Stimulated activated CD8-positive, alpha-beta memory T cell treated with anti-CD3 and anti-CD28 coated beads, Interleukin-15, amount 100 ng/mL, for 48 hours (primary cell): ENCODE results near the gene FEZF1.
"Not testable (repeated sequence)": the region's sequence is repeated elsewhere in the genome, so short reads cannot be mapped to it uniquely, and the experiment has no call there.

ENCODE experiments used
- DNase-seq, 2 donors: peaks; one replicate each; pipeline ENCODE4 v3.0.0-alpha.2; 2020; ENCODE audit warnings: low read depth in 2 of 2

The FEZF1 gene

DNA sequence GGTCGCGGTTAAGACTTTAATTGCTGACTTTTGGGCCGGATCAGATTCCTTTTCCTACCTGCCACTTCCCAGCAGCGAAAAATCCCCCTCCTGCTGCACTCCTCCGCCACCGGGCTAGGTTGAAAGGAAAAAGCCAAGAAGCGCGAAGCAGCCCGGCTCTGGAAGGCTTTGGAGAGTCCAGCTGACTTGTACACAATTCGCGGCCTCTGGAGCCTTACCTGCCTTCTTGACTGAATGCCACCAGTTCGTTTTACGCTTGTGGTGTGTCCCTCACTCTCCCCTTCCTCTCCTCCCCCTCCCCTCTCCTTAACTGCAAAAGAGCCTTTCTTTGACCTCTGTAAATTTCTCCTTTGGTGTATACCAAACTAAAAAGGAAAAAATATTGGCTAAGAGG, 2.7 kb upstream of the FEZF1 start:
- DNase-seq: no peak

- DNase-seq: no peak
These were observed 2.0 kb upstream of the FEZF1 start for GRCh38 chr7:122306320-122307227.

GRCh38 chr7:122305475-122306319, 1.1 kb upstream of the FEZF1 start:
- DNase-seq: no peak

- DNase-seq: no peak
These were observed 459 bp upstream of the FEZF1 start for GRCh38 chr7:122304996-122305421.

DNA sequence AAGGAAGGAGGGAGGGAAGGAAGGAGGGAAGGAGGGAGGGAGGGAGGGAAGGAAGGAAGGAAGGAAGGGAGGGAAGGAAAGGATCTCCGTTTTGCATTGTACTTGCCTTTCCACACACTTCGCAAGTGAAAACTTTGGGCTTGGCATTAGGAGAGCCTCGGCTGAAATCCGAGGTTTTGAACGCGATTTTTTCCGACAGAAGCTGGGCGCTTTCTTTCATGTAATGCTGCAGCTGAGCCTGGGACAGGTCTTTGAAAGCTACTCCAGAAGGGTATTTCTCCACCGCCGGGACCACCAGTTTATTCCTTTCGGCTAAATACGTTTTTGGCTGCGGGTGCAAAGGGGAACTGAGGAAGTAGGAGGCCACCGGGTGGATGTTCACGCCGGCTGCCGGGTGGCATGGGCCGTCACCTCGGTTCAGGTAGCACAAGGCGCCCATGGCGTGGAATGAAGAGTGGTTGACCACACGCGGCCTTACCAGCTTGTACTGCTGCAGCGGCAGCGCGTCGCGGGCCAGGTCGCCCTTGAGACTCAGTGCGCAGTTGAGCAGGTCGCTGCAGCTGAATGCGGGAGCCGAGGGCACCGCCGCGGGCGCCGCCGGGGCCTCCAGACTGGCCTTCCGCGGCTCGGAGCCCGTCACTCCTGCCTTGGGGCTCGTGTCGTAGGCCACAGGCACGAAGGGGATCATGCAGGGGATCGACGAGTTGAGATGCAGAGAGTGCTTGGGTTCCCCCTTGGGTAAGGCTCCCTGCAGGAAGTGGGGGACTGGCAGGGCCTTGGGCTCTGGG, 825 bp downstream of the FEZF1 start:
- DNase-seq: no peak

GRCh38 chr7:122302761-122303530, 1.6 kb downstream of the FEZF1 start:
- DNase-seq: no peak

GRCh38 chr7:122301858-122302760, 2.4 kb downstream of the FEZF1 start:
- no peak for DNase-seq

GRCh38 chr7:122300956-122301833, 3.4 kb downstream of the FEZF1 start:
- DNase-seq: no peak

DNA sequence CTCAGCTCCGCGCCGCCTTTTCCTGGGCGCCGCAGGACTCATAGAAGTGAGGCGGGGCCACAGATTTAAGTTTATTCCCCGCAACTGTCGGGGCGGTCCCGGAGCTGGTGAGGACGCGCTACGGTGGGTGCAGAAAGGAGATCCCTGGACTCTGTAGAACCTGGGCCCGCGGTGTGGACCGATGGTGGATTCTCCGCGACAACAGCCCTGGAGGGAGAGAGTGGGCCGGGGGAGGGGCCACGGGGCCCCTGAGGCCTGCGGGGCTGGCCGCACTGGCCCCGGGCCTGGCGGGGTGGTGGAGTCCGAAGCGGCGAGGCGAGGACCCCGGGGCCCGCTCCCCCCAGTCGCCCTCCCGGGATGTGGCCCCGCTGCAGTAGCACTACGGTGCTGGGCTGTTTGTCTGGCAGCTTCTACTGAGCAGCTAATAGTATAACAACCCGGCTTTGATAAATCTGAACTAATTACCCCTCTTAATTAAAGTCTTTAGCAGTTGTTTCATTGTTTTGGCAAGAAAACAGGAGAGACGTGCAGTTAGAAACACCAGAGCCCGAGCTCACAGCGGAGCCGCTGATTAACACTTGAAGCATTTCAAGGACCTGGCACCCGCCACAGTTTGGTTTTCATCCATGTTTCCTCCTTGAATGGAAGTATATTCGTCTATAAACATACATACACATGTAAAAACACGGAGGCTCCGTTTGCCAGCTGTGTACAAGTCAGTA, 4.2 kb downstream of the FEZF1 start:
- no peak for DNase-seq

DNA sequence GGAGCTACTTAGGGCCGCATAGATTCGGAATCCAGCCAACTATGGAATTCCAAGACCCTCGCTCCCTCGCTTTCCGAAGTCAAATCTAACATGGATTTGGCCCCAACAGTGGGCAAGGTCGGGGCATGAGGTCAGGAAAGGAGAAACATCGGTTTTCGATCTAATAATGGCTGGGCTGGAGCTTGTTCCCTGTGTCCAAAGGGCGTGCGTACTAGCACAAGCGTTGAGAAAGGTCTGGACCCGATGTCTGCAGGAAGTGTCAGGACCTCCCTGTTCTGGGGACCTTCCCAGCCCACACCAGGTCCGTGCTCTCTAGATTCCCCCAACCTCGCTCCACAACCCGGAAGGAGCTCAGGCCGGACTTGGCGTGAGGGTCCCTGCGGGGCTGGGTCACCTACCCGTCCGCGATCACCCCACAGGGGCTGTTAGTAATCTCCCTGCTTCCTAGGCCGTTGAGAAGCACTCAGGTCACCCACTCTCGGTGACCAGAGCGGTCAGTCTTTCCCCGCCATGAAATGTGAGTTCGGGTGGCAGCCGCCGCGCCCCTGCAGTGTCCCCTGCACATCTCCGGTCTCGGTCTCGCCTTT, 4.8 kb downstream of the FEZF1 start:
- no peak for DNase-seq

DNA sequence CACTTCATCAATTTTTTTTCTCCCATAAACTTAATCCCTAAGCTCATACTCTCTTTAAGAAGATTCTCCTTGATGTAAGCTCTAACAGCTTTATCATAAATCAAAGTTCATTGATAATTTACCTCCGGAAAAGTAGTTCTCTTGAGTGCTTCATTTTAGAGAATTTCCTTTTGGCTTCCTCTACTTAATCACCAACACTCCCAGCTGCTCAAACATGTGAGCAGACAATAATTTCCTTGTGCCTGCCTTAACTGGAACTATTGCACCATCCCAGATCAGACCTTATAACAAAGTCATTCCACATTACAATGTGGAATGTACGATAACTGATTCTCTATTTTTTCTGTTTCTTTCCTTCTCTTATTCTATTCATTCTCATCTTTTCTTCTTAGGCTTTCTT, 5.9 kb downstream of the FEZF1 start:
- DNase-seq: no peak

DNA sequence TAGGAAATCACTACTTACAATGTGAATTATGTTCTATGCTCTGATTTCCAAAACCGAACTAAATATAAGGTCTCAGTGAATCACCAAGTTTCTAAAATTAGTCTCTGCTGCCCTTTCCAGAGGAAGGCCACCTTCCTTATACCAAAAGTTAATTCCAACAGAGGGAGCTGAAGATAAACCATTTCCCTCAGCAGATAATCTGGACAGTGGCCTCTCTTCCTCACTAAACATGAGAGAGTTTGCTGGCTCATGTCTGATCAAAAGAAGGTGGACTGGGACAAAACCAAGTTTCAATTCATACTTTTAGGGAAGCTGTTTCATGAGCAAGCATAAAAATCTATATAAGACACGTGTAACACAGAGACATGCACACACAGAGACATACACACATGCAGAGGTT, 6.4 kb downstream of the FEZF1 start:
- DNase-seq: no peak

- DNase-seq: no peak
These were observed 13.4 kb downstream of the FEZF1 start for GRCh38 chr7:122291189-122291588.

DNA sequence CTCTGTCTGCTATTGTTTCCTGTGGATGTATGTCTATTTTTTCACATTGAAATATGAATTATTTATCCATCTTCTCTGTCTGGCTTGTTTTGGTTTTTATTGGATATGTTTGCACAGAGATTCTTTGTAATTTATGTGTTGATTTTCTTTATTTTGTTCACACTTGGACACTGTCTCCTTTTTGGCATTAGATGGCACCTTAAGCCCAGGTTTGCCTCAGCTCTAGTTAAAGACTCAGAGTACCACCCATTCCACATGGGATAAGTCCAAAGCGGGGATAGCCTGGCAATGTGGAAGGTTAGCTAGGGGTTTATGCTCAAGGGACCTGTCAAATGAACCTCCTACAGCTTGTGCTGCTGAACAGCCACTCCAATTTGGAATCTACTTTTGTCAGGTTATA, 14.1 kb downstream of the FEZF1 start:
- no peak for DNase-seq

DNA sequence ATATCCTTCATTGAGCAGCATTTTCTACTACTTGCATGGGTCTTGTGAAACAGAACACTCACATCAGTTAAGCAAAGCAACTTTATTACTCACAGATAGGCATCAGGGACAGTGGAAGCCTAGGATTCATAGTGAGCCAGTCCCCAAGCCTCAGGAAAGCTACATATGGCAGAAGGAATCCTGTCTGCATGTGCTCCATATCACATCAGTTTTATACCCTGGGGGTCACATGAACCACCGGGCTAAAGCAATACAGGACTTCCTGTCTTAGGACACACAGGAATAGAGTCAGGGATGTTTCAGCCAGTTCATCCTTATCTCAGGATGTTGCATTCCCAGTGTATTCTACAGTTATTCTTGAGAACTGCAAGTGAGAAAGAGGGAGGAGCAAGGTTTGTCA, 15.1 kb downstream of the FEZF1 start:
- no peak for DNase-seq

GRCh38 chr7:122284608-122285007, 19.9 kb downstream of the FEZF1 start:
- DNase-seq: not testable (repeated sequence)

DNA sequence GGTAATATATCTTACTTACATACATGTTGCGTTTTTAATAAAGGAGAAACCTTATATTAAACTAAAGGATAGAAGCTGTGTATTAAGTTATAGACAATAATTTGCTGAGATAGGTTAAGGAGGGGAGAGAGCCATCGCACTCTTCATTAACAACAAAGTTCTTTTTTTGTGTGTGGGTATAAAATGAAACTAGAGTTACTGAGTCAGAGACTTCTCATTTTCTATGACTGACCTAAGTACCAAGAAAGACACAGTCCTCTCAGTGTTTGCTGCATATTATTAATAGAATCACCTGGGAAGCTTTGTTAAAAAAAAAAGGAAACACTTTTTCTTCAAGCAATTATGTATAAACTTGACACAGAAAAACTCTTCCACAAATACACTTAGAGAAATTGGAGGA, 31.4 kb downstream of the FEZF1 start:
- no peak for DNase-seq

DNA sequence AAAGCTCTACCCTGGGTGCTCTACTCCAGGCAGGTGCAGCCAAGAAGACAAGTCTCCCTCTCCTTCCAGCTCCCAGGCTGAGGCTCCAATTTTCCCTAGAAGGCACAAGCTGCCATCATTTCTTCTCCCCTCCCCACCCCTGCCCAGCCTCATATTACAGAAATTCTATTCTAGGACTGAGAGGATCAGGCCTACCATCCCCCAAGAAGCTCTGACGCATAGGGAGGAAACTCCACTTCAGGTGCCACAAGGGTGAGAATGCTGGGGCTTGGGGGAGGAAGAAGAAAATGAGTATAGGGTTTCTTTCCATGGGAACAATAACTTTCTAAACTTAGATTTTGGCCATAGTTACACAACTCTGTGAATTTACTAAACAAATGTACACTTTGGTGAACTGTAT, 35.3 kb downstream of the FEZF1 start:
- no peak for DNase-seq
